ENCODE results near the gene HNRNPUL1.
"Not testable (repeated sequence)": the region's sequence is repeated elsewhere in the genome, so short reads cannot be mapped to it uniquely, and the experiment has no call there.

Gene HNRNPUL1

GRCh38 chr19:41276231-41276630, 12.1 kb downstream of the HNRNPUL1 start:
- DNase-seq (ENCODE audit: low read depth), result peak; percentile 93

GRCh38 chr19:41278478-41278877, 14.3 kb downstream of the HNRNPUL1 start:
- no peak for DNase-seq (ENCODE audit: low read depth)

GRCh38 chr19:41288673-41289530, 24.7 kb downstream of the HNRNPUL1 start:
- DNase-seq (ENCODE audit: low read depth), result no peak

GRCh38 chr19:41289814-41290213, 25.6 kb downstream of the HNRNPUL1 start:
- not testable (repeated sequence) for DNase-seq (ENCODE audit: low read depth)

- DNase-seq (ENCODE audit: low read depth), result no peak
Measured at GRCh38 chr19:41294393-41294792, 30.2 kb downstream of the HNRNPUL1 start.

DNA sequence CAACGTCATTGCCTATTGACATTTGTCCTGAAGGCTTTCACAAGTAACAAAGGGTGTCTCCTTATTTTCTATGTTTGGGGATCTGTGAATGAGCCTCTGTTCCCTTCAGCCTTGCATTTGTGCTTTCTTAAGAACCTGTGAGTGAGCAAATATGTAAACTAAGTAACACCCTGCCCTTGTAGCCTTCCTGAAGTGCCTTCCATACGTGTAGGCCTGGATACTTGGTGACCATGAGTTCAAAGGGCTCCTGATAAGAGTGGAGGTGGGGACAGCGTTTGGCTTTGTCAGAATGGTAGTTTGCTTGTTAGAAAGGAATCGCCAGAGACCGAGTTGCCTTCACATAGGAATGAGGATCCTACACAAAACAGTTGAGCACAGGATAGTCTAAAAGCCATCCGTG, 31.3 kb downstream of the HNRNPUL1 start:
- DNase-seq (ENCODE audit: low read depth), result no peak

GRCh38 chr19:41296433-41296871, 32.3 kb downstream of the HNRNPUL1 start:
- no peak for DNase-seq (ENCODE audit: low read depth)

DNA sequence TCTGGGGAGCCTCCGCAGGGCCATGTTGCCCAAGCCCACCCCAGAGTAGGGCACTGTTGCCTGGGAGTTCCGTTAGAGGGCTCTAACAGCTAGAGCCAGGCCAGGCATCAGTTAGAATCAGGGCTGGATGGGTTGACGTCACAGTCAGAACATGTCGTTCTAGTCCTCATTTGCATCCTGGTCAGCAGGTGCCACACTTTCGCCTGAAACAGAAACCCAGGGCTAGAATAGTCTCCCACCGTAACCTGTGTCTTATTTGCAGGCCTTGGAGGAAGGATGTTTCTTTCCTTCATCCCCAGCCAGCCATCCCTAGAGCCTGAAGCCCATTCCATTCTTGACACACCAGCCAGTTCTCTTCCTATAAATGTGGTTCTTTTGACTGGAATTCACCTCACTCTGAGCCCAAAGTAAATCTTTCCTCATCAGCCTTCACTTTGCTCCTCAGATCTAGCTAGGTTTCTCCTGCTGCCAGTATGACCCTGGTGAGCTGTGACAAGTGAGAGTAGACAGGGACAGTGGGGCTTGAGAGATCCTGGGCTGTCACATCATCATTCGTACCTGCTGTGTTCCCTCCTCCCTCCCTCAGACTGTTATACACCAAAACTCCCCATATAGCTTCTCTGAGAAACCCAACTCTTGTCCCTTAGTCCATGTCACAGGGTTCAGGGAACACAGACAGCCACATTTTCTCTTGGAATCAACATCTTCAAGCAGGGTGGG, 33.6 kb downstream of the HNRNPUL1 start:
- DNase-seq (ENCODE audit: low read depth), result no peak

DNA sequence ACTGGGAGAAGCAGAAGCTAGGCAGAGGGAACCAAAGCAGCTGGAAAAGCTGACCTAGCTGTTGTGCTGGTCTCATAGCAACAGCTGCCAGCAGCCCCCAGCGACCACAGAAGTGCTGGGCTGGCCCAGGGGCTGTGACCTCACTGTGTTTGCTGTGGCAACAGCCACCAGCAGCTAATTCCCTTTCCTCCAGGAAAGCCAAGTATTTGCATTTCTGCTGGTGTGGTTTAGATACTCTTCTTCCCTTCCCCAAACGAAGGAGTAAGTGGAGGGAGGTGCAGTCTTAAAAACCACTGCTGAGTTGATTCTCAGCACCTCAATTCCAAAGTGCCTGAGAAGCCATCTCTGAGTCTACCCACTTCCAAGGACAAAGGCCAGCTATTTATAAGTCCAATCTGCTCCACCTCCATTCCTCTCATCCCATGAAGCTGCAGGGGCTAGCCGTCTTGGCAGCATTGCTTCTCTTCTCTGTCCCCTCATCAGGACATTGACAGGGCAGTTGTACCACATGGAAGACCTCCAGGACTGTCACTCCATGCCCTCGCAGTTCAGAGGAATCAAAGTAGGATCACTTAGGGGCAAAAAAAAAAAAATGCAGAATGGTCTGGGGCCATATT, 34.3 kb downstream of the HNRNPUL1 start:
- peak; percentile 81 for DNase-seq (ENCODE audit: low read depth)

DNA sequence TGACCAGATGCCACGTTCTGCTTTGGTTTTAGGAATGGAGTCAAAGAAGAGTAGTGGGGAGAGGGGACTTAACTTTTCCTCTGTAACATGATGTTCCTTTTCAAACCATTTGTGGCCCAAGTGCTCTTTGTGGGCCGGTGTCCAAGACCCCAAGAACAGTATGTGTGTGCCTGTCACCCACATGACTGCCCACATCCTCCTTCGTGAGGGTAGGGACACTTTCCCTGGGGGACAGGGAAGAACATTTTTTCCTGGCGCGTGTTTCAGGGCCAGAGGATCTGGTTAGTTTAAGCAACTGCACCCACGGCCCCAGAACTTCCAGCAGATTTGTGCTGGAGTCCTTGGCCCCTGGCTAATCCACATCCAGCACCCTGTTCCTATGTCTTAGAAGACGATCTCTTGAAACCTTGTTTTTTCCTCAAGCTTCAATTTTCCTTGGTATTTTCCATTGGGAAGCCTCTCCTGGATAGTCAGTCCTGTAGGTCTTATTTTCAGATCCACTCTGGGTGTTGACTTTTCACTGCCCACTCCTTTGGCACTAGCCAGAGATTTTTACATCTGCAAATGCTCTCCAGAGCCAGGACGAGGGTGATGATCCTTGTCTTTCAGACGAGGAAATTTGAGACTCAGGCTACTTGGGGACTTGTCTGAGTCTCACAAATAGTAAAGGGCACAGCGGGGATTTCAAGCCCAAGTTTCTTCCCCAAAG, 35.0 kb downstream of the HNRNPUL1 start:
- DNase-seq (ENCODE audit: low read depth), result no peak

- peak; percentile 92 for DNase-seq (ENCODE audit: low read depth)
Measured at GRCh38 chr19:41299755-41300089, 35.5 kb downstream of the HNRNPUL1 start.

- no peak for DNase-seq (ENCODE audit: low read depth)
Measured at GRCh38 chr19:41300555-41300954, 36.4 kb downstream of the HNRNPUL1 start.

DNA sequence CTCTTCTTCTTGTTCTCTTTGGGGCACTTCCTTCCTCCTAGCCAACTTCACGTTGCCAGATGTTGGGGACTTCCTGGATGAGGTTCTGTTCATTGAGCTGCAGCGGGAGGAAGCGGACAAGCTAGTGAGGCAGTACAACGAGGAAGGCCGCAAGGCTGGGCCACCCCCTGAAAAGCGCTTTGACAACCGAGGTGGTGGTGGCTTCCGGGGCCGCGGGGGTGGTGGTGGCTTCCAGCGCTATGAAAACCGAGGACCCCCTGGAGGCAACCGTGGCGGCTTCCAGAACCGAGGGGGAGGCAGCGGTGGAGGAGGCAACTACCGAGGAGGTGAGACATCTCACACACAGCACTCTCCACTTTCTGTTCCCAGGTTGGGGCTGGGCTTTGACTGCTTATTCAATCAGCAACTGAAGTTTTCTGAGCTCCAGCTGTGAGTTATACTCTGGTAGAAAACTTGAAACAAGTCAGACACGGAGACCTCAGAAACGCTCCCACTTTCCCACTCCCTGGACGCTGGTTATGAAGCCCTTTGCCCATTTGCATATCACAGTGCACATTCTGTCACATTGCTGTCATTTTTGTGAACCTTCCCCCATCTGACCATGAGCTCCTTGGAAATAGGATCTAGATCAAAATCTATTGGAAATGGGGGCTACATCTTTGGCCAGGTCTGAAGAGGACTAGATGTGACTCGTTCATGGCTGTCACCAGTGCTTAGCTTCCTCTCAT, 38.6 kb downstream of the HNRNPUL1 start:
- no peak for DNase-seq (ENCODE audit: low read depth)

- no peak for DNase-seq (ENCODE audit: low read depth)
Measured at GRCh38 chr19:41303954-41304353, 39.8 kb downstream of the HNRNPUL1 start.

DNA sequence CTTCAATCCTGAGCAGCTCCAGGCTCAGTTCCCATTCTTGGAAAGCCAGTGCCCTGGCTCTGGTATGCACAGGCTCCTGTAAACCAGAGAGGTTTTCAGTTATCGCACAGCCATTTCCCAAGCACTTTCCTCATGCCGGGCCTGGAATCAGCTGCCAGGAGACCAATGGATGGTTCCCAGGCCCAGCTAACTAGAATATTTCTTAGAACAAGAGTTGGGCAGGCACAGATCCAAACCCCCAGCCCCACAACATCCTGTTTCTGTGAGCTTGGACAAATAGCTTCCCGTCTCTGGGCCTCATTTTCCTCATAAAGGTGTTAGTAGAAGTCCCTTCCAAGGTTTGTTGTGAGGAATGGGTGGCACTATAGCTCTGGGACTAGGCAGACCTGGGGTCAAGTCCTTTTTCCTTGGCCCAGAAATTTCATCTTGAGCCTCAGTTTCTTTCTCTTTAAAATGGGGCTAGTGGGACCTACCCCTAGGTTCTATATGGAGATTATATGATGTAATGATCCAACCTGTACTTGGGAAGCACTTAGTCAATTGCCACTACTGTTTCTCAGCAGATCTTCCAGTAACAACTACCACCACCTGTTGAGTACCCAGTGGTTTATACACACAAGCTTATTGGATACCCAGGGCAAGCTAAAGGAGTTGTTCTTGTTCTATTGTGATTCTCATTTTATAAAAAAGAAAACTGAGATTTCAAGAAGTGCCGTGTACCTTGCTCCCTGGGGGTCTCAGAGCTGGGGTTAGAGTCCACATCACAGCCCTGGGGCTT, 40.7 kb downstream of the HNRNPUL1 start:
- DNase-seq (ENCODE audit: low read depth), result no peak

DNA sequence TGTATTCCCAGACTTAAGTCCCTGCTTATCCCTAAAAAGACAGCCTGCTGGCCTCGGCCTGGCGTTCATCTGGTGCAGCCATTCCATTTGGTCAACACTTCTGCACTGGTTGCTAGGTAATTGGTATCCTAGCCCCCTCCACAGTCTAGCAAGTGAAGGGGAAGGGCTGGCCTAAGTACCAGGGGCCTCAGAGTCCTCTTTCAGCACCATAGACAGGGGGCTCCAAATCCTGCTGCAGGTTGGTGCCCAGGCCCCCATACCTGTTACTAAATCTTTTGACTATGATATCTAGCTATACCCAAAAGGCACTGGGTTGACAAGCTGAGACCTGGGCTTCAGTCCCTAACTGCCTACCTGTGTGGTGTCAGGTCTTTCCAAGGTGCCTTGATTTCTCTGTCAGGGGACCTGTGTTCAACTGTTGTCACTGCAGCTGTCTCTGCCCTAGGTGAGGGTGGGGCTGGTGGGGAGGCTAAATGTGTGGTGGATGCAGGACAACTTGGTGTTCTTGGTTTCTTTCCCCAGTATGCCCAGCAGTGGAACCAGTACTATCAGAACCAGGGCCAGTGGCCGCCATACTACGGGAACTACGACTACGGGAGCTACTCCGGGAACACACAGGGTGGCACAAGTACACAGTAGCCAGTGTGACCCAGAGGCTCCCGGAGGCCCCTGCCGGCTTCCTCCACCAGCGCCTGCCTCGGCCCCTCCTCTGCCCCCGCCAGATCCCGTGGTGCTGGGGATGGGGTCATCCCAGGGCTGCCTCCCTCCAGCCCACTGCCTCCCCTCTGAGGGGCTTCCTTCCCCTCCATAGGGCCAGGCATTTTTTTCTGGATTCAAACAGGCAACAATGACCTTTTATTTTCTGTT, 42.0 kb downstream of the HNRNPUL1 start:
- no peak for DNase-seq (ENCODE audit: low read depth)

DNA sequence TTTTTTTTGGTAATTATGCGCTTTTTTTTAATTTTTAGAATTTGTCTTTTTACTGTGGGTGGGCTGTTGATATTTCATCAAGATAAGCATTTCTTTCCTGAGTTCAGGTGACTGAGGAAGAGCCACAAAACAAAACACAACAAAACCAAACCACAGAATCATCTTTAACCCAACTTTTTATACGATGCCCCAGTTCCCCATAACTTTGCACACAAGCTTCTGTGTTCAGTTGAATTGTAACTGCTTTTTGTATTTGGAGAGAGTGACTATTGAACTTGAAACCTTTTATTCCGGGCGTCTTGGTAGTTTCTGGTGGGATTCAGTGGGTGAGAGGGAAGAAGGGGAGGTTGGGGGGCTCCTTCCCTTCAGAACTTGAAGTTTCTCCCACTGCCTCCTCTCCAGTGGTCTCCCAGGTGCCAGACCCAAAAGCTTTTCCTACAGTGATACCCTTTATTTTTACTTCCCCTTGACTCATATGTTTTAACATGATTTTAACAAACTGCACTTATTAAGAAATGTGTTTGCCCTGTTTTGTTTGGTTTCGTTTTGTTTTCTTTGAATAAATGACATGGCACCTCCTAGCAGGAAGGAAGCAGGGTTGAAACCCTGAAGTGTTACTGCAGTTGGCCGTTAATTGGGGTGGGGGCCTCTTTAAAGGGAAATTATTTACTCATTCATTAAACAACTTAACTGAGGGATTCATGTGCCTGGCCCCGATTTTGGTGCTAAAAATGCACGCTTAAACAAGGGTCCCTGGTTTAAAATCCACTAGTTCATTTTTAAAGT, 43.1 kb downstream of the HNRNPUL1 start:
- DNase-seq (ENCODE audit: low read depth), result no peak

GRCh38 chr19:41307954-41308449, 43.8 kb downstream of the HNRNPUL1 start:
- DNase-seq (ENCODE audit: low read depth), result no peak

Measured in iris pigment epithelial cell (primary cell).